HL-60 (cell line): ENCODE results near the gene SOX2.

Source experiments
- CTCF ChIP-seq: IDR thresholded peaks from one replicate; pipeline ENCODE4 v1.5.1; 2011; ENCODE audit warnings: low read length, control low read depth, inconsistent platforms; ENCODE audit not compliant: insufficient read depth
- POLR2AphosphoS5 ChIP-seq: IDR thresholded peaks from 2 replicates; pipeline ENCODE4 v1.6.1; 2012; ENCODE audit warnings: low read depth
- REST ChIP-seq: IDR thresholded peaks from 2 replicates; pipeline ENCODE4 v1.6.1; 2012; ENCODE audit warnings: low read depth; ENCODE audit not compliant: insufficient replicate concordance
- SPI1 ChIP-seq: IDR thresholded peaks from 2 replicates; pipeline ENCODE4 v1.6.1; 2012; ENCODE audit warnings: low read depth, mild to moderate bottlenecking, borderline replicate concordance

- no peak for TF ChIP-seq CTCF
- no peak for TF ChIP-seq POLR2AphosphoS5
- no peak for TF ChIP-seq SPI1
- no peak for TF ChIP-seq REST
Measured at GRCh38 chr3:181722766-181723425, 11.2 kb downstream of the SOX2 start.
